ENCODE results near the gene ITPR1. TPM values are rescaled to one million over a fixed set of nuclear protein-coding genes. Genes with fewer than 3 reads are reported as not detected.

Gene ITPR1
- total and polyA plus RNA-seq, 2 of the 4 experiments (the other 2 are of a cell fraction) = 1.8 to 5.7 TPM

DNA sequence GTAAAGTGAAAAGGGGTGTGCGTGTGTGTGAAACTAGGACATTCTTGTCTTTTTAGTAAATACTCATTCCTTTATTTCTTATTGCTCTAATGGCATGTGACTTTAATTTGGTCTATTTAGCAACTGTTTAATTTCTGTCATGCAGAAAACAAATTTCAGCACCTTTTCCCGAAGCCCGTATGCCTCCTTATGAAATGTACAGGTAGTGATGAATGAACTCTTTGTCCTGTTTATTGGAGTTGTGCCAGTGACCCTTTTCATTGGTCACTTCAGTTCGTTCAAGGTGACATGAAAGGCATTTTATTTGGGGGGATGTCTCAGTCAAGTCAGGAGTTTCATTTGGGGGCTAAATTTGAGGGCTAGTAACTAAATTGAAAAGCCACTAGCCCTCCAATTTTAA is 55.2 kb downstream of the ITPR1 start:
- H4K5ac ChIP-seq (ENCODE audit: low read depth, low read length) = no peak overlapping the region
- no peaks in the 10 kb centered on the region for H3K36me3 ChIP-seq (ENCODE audit: control insufficient read depth, insufficient read depth, low read length)
- intact Hi-C loops (cut with micrococcal nuclease) (no loop called here), dilution Hi-C loops (cut with HindIII; ENCODE audit: low sequenced_read_pairs, unreplicated experiment) (no loop called here), in situ Hi-C loops (cut with MboI; ENCODE audit: low sequenced_read_pairs) (no loop called here)
- no peak overlapping the region for H3K56ac ChIP-seq (ENCODE audit: extremely low read depth, insufficient read depth, low read length)
- H4K8ac ChIP-seq (ENCODE audit: low read depth in 2 of 2, low read length in 2 of 2) = no peak overlapping the region
- no peak overlapping the region for H2BK5ac ChIP-seq (ENCODE audit: low read depth, low read length, poor library complexity, severe bottlenecking)
- no peak overlapping the region for H3K9ac ChIP-seq (ENCODE audit: low read depth, low read length)
- ChIA-PET POLR2A (ENCODE audit: unreplicated experiment) (no interaction called here), CTCF (no interaction called here)
- no peak overlapping the region for H2BK15ac ChIP-seq (ENCODE audit: low read depth, low read length)
- H3K14ac ChIP-seq (replicated peaks; ENCODE audit: low read depth, low read length) = no peak overlapping the region
- no peak overlapping the region for H3K18ac ChIP-seq (ENCODE audit: low read depth, low read length)
- H2BK120ac ChIP-seq (ENCODE audit: low read depth, low read length) = no peak overlapping the region
- no peaks in the 10 kb centered on the region for H3K9me3 ChIP-seq (ENCODE audit: control insufficient read depth, insufficient read depth, low read length)
- H2AK9ac ChIP-seq (replicated peaks; ENCODE audit: low read depth, low read length, poor library complexity) = no peak overlapping the region
- no TSS peak for BruUV-seq (replicated peaks)
- H3K27ac ChIP-seq (ENCODE audit: insufficient read depth, low read length) = no peak overlapping the region
- ATAC-seq (ENCODE audit: low read depth) (no peak), DNase-seq (no peak)
- H2AK5ac ChIP-seq (ENCODE audit: low read depth, low read length) = no peak overlapping the region
- no peak overlapping the region for H2AFZ ChIP-seq (replicated peaks; ENCODE audit: low read length, poor library complexity)
- WGBS, 2 experiments (ENCODE audit: extremely low coverage in 2 of 2, insufficient read length in 1 of 2) = no CpG with 5 or more reads among the region's 4 CpGs
- TF ChIP-seq MAZ (IDR thresholded peaks at IDR 0.05; ENCODE audit: borderline replicate concordance, low read depth, low read length) (no peak), ELK1 (IDR thresholded peaks at IDR 0.05; ENCODE audit: borderline replicate concordance, low read depth, low read length) (no peak), SMC3 (IDR thresholded peaks at IDR 0.05; ENCODE audit: low read depth, low read length) (no peak), FOS (IDR thresholded peaks at IDR 0.05; ENCODE audit: low read depth, low read length) (no peak), CHD1 (IDR thresholded peaks at IDR 0.05; ENCODE audit: low read depth, low read length) (no peak), CEBPB (IDR thresholded peaks at IDR 0.05; ENCODE audit: low read depth, low read length) (no peak), MAFK (IDR thresholded peaks at IDR 0.05; ENCODE audit: low read depth, low read length) (no peak), RFX5 (IDR thresholded peaks at IDR 0.05; ENCODE audit: low read depth, low read length) (no peak), MXI1 (IDR thresholded peaks at IDR 0.05; ENCODE audit: borderline replicate concordance, low read depth, low read length) (no peak), POLR2A (IDR thresholded peaks at IDR 0.05; ENCODE audit: low read depth, low read length) (no peak)
- TF ChIP-seq, protein P1, sequence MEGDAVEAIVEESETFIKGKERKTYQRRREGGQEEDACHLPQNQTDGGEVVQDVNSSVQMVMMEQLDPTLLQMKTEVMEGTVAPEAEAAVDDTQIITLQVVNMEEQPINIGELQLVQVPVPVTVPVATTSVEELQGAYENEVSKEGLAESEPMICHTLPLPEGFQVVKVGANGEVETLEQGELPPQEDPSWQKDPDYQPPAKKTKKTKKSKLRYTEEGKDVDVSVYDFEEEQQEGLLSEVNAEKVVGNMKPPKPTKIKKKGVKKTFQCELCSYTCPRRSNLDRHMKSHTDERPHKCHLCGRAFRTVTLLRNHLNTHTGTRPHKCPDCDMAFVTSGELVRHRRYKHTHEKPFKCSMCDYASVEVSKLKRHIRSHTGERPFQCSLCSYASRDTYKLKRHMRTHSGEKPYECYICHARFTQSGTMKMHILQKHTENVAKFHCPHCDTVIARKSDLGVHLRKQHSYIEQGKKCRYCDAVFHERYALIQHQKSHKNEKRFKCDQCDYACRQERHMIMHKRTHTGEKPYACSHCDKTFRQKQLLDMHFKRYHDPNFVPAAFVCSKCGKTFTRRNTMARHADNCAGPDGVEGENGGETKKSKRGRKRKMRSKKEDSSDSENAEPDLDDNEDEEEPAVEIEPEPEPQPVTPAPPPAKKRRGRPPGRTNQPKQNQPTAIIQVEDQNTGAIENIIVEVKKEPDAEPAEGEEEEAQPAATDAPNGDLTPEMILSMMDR (conservative IDR thresholded peaks at IDR 0.05; ENCODE audit: low read depth, low read length) = no peak
- H3K4me2 ChIP-seq (ENCODE audit: low read depth, low read length) = no peak overlapping the region
- H3K4me3 ChIP-seq (ENCODE audit: insufficient read depth, low read depth, low read length) = no peak overlapping the region
- no peak overlapping the region for H3K23ac ChIP-seq (ENCODE audit: low read depth, low read length)
- no peaks in the 10 kb centered on the region for H4K20me1 ChIP-seq (ENCODE audit: insufficient read depth, low read length)
- no peak overlapping the region for H2BK20ac ChIP-seq (ENCODE audit: low read depth, low read length)
- peaks cover 2% of the 10 kb centered on the region; the same call in 1 of the 2 replicates for H3K27me3 ChIP-seq (ENCODE audit: control insufficient read depth, insufficient read depth, low read length)
- no peak overlapping the region for H3K4ac ChIP-seq (ENCODE audit: low read depth, low read length)
- H3K9me1 ChIP-seq (ENCODE audit: insufficient read depth, low read length) = no peaks in the 10 kb centered on the region
- H3K79me1 ChIP-seq (ENCODE audit: low read depth in 1 of 2, low read length in 2 of 2) = no peaks in the 10 kb centered on the region
- H3K4me1 ChIP-seq (ENCODE audit: control insufficient read depth, insufficient read depth, low read length) = no peaks in the 10 kb centered on the region; the same call in 1 of the 2 replicates
- H4K91ac ChIP-seq (ENCODE audit: insufficient read depth, low read depth, low read length) = no peak overlapping the region
